Right lobe of liver (tissue), 6 donors: ENCODE measurements around the gene CDH13. TPM values are rescaled to one million over a fixed set of nuclear protein-coding genes. Genes with fewer than 3 reads are reported as not detected.

ENCODE experiments used
- ATAC-seq, 4 donors: fragments of 200-7000 bp; cut with Tn5 transposase; one replicate each; pipeline ENCODE4 v1.9.1; 2020; ENCODE audit warnings: mild to moderate bottlenecking in 4 of 4, moderate library complexity in 4 of 4
- DNase-seq, 3 donors: peaks; one replicate each; pipeline ENCODE4 v3.0.0-alpha.2; 2020
- H3K27ac ChIP-seq, 3 donors: fragments of 200-600 bp; one replicate each; pipeline ENCODE4 v1.8.0; 2022
- H3K27me3 ChIP-seq, 2 donors: fragments of 200-600 bp; one replicate each; pipeline ENCODE4 v1.8.0; 2022
- H3K36me3 ChIP-seq, 4 donors: fragments of 200-600 bp; sonication (generic) in 1 of 4; one replicate each; pipeline versions ENCODE4 v1.5.1 to v1.8.0; 2017 to 2022; ENCODE audit warnings: control low read depth in 1 of 4
- H3K4me1 ChIP-seq, 4 donors: fragments of 200-600 bp; sonication (generic) in 1 of 4; one replicate each; pipeline versions ENCODE4 v1.5.1 to v1.8.0; 2017 to 2022; ENCODE audit warnings: control low read depth in 1 of 4
- H3K4me3 ChIP-seq, 3 donors: fragments of 200-600 bp; one replicate each; pipeline ENCODE4 v1.8.0; 2022
- H3K9me3 ChIP-seq, 4 donors: fragments of 200-600 bp; sonication (generic) in 1 of 4; one replicate each; pipeline versions ENCODE4 v1.5.1 to v1.8.0; 2017 to 2022; ENCODE audit warnings: control low read depth in 1 of 4
- CTCF ChIP-seq, 4 donors: fragments of 200-600 bp in 3 of 4; fragments of 450-650 bp in 1 of 4; IDR thresholded peaks; one replicate each; pipeline versions ENCODE4 v1.5.1 to v1.8.0; 2016 to 2022; ENCODE audit warnings: antibody characterized with exemption in 4 of 4, mild to moderate bottlenecking in 2 of 4
- POLR2A ChIP-seq: fragments of 450-650 bp; IDR thresholded peaks from one replicate; pipeline ENCODE4 v1.6.1; 2017; ENCODE audit warnings: antibody characterized with exemption, mild to moderate bottlenecking
- WGBS: methylation state at CpG from one replicate; pipeline ENCODE4 v1.1.6; 2018; ENCODE audit warnings: low coverage, low lambda C conversion rate; ENCODE audit not compliant: insufficient coverage; ENCODE audit errors: missing lambda C conversion rate; 5-methylcytosine and 5-hydroxymethylcytosine counted together
- intact Hi-C, 2 donors: fragments of 100-400 bp; cut with DNase I; formaldehyde crosslinking; loops; one replicate each; pipeline versions ENCODE4 v1.11.2 to v1.14.1; 2022
- total RNA-seq, 6 experiments: library from RNA; depleted of rRNA in 2 of 6; stranded (reverse); fragments of >200 nt in 2 of 6; fragmentation: NEBNext Ultra II Directional in 3 of 6; extraction: Animal tissue kit (Norgen Biotek cat#: 25700) in 3 of 6; gene quantifications; one replicate each; pipeline versions ENCODE4 v1.1.0 to v1.2.4, GENCODE V29; 2016 to 2023
- donor health status: DM: no; HTN: yes; CAD: no.
- donor health status: DM: no; HTN: no; CAD: no.
- donor health status: DM: no; HTN: no; CAD: no.
- donor health status: DM: no; HTN: yes; CAD: no.
- donor health status: DM: no; HTN: yes; CAD: no.

CDH13 gene
- total RNA-seq, 6 experiments from 2014 or later: 0.13 to 4.6 (median 0.49) TPM

- TF ChIP-seq CTCF (IDR thresholded peaks at IDR 0.05): no peak
- no peak for TF ChIP-seq POLR2A
- no peaks in the 10 kb centered on the region for H3K27me3 ChIP-seq
- intact Hi-C loops: no loop called here
- H3K4me1 ChIP-seq: no peaks in the 10 kb centered on the region
- 33% methylated on average over 3 of the region's 3 CpGs for WGBS
- no peak overlapping the region for H3K27ac ChIP-seq
- no peak overlapping the region for H3K4me3 ChIP-seq
- H3K9me3 ChIP-seq: no peaks in the 10 kb centered on the region
- ATAC-seq (no peak), DNase-seq (no peak)
- H3K36me3 ChIP-seq: no peaks in the 10 kb centered on the region
Measured at GRCh38 chr16:83187405-83187804, 560.6 kb downstream of the CDH13 start.

GRCh38 chr16:83196796-83197195 lies 570.0 kb downstream of the CDH13 start:
- no peak for ATAC-seq
- Histone ChIP-seq H3K36me3 (no peaks in the 10 kb centered on the region), H3K27me3 (no peaks in the 10 kb centered on the region), H3K9me3 (no peaks in the 10 kb centered on the region), H3K4me3 (no peak overlapping the region), H3K4me1 (no peaks in the 10 kb centered on the region), H3K27ac (no peak overlapping the region)
- TF ChIP-seq CTCF (IDR thresholded peaks at IDR 0.05) (no peak), POLR2A (no peak)
- WGBS: 55% methylated on average over 3 of the region's 3 CpGs
- intact Hi-C loops: no loop called here
- DNase-seq: no peak

- Histone ChIP-seq H3K4me3 (no peak overlapping the region), H3K9me3 (no peaks in the 10 kb centered on the region), H3K27me3 (no peaks in the 10 kb centered on the region), H3K4me1 (no peaks in the 10 kb centered on the region), H3K27ac (no peak overlapping the region), H3K36me3 (no peaks in the 10 kb centered on the region)
- intact Hi-C loops: no loop called here
- TF ChIP-seq CTCF (IDR thresholded peaks at IDR 0.05) (no peak), POLR2A (no peak)
- 65% methylated on average over 5 of the region's 5 CpGs for WGBS
- no peak for DNase-seq
- no peak for ATAC-seq
Measured at GRCh38 chr16:83197450-83197849, 570.7 kb downstream of the CDH13 start.

- H3K4me1 ChIP-seq: no peaks in the 10 kb centered on the region
- no peak overlapping the region for H3K4me3 ChIP-seq
- DNase-seq (no peak), ATAC-seq (no peak)
- TF ChIP-seq POLR2A (no peak), CTCF (IDR thresholded peaks at IDR 0.05) (no peak)
- intact Hi-C loops: no loop called here
- WGBS: 49% methylated on average over 3 of the region's 4 CpGs
- no peaks in the 10 kb centered on the region for H3K9me3 ChIP-seq
- H3K27ac ChIP-seq: no peak overlapping the region
- H3K36me3 ChIP-seq: no peaks in the 10 kb centered on the region
- H3K27me3 ChIP-seq: no peaks in the 10 kb centered on the region
Measured at GRCh38 chr16:83198977-83199376, 572.2 kb downstream of the CDH13 start.
